NCI-H2227 (cell line): ENCODE measurements around the gene YAE1.

ENCODE experiments used
- DNase-seq: peaks from one replicate; lab custom pipeline; 2025; ENCODE audit not compliant: unreplicated experiment; lab: John Stamatoyannopoulos, UW

Gene YAE1

GRCh38 chr7:39554583-39555165 lies 11.5 kb upstream of the YAE1 start:
- DNase-seq: no peak

GRCh38 chr7:39557222-39557621 lies 9.0 kb upstream of the YAE1 start:
- DNase-seq: no peak

DNA sequence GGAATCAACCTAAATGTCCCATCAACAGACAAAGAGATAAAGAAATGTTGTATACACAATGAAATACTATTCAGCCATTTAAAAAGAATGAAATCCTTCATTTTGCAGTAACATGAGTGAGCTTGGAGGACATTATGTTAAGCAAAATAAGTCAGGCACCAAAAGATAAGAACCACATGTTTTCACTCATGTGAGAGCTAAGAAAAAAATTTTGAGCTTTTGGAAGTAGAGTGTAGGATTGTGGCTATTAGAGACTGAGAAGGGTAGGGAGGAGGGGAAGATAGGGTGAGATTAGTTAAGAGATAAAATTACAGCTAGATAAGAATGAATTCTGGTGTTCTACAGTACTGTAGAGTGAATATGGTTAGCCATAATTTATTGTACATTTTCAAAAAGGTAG lies 8.3 kb upstream of the YAE1 start:
- DNase-seq: no peak

- no peak for DNase-seq
Observed at GRCh38 chr7:39560408-39560807, 5.8 kb upstream of the YAE1 start.

DNA sequence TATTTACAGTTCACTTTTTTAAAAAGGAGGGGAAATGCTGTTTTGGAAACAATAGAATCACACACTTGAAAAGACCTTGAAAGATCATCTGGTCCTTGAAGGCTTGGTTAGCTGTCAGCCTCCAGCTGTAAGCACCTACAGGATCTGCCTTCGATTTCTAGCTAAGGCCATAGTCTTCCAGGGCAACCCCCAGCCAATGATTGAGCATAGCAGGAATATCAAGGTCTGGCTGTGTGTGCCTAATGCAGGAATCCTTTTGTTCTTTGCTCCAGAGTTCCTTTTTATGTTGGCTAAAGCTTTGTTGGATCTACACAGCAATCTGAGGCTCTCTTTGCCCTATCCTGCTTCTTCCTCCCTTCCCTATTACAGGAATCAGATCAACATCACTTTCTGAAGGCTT lies 5.2 kb upstream of the YAE1 start:
- no peak for DNase-seq

DNA sequence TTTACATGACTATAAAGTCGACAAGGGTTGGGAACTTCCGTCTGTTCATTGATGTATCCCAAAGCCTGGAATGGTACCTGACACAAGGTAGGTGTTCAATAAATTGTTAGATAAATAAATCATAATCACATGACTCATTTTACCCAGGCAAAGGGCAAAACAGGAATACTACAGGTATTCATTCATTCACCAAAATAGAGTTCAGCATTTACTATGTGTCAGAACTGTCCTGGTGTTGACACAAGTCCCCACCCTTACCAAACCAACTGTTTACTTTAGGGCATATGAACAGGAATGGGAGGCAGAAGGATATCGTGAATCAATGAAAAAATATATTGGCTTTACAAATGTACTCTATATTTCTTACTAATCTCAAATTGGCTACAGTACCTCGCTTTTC lies 666 bp upstream of the YAE1 start:
- no peak for DNase-seq

DNA sequence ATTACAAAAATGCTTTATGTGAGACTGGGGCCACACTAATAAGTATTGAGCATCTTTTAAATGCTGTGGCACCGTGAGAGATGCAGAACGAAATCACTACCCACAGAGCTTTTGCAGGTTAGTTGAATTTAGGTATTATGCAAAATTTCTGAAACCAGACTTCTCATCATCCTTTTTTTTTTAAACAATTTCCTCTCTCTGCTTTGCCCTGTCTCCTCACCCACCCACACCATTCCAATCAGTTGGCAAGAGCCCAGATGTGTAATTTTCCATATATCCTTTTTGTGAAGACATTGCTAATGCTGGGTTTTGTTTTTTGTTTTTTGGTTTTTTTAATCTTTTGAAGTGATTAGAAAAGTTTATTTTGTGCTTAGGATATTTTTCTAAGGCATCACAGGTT lies 1.1 kb downstream of the YAE1 start:
- no peak for DNase-seq

DNA sequence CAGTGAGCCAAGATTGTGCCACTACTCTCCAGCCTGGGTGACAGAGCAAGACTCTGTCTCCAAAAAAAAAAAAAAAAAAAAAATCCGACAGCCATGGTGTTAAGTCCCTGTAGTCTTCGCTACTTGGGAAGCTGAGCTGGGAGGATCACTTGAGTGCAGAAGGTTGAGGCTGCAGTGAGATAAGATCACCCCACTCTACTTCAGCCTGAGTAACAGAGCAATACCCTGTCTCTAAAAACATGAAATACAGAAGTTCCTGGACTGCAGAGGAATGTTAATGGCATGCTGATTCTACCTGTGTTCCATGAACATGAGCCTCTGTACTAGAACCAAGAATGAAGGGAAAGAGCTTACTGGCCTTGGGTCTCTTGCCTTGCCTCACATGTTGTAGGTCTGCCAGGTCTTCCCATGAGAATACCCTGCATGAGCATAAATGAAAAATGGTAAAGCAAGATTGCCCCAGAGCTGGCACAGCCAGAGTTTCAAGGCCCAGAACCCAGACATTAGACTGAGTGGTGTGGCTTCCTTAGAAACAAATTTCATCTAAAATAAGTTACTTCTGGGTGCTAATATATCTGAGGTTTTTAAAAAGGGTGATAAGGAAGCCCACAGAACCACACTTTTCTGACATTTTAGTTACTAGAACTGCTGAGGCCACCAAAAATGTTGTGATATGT lies 8.6 kb downstream of the YAE1 start:
- no peak for DNase-seq

- DNase-seq: no peak
Observed at GRCh38 chr7:39577229-39577874, 11.1 kb downstream of the YAE1 start.

GRCh38 chr7:39580149-39580874 lies 14.1 kb downstream of the YAE1 start:
- DNase-seq: peak; percentile 88

DNA sequence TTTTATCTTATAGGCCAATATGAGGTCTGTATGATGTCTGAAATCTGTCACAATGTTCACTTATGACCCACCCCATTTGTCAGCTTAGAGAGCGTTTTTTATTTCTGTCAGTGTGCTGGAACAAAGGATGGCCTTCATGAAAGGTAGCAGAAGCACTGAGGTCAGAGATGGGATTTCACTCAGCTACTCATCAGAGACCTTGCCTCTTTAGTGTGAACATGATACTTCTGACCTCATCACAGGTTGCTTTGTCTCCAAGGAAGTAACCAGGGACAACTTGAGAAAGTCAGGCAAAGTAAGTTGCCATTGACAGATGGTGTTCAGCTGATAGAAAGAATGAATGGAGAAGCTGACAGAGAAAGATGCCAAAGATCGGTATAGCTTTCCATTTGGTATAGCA lies 16.3 kb downstream of the YAE1 start:
- no peak for DNase-seq

DNA sequence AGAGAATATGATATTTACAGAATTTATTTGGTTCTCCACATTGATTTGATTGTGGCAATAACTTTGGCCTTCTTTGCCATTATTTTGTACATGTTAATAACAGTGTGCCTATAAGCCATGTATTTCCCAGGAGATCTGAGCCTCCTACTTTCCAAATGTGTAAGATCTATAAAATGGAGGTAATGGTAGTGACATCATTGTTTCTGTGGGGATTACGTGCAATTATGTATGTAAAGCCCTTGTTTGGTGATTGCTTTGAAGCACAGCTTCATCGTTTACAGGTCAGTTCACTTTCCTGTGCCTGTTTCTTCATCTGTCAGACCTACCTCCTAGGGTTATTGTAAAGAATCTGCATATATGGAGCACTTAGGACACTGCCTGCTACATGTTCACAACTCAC lies 17.3 kb downstream of the YAE1 start:
- DNase-seq: no peak

GRCh38 chr7:39587393-39587792 lies 21.2 kb downstream of the YAE1 start:
- no peak for DNase-seq

GRCh38 chr7:39588416-39588815 lies 22.2 kb downstream of the YAE1 start:
- no peak for DNase-seq

GRCh38 chr7:39589323-39590111 lies 23.3 kb downstream of the YAE1 start:
- DNase-seq: peak; percentile 2

GRCh38 chr7:39592586-39592985 lies 26.4 kb downstream of the YAE1 start:
- no peak for DNase-seq

- no peak for DNase-seq
Observed at GRCh38 chr7:39594988-39595620, 28.9 kb downstream of the YAE1 start.

- no peak for DNase-seq
Observed at GRCh38 chr7:39602351-39602750, 36.1 kb downstream of the YAE1 start.

- DNase-seq: no peak
Observed at GRCh38 chr7:39603924-39604323, 37.7 kb downstream of the YAE1 start.

DNA sequence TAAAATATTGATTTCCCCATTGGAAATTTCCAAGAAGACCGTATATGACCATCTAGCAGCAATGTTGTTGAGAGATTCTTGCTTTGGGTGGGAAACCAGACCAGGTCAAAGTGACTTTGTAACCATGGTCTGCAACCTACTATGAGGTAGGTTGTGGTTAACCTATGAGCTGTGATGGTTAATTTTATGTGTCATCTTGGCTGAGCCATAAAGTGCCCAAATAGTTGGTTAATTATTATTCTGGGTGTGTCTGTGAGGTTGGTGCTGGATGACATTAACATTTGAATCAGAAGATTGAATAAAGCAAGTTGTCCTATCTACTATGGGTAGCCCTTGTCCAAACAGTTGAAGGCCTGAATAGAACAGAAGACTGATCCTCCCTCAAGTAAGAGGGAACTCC lies 38.9 kb downstream of the YAE1 start:
- no peak for DNase-seq

- DNase-seq: no peak
Observed at GRCh38 chr7:39606352-39606751, 40.1 kb downstream of the YAE1 start.
